GM18909 (cell line): ENCODE measurements around the gene MLLT6.

Source experiments
- ATAC-seq: cut with Tn5 transposase; IDR thresholded peaks from one replicate; pipeline ENCODE4 v1.9.1; 2021; ENCODE audit warnings: mild to moderate bottlenecking; ENCODE audit not compliant: unreplicated experiment, poor library complexity

MLLT6 gene

DNA sequence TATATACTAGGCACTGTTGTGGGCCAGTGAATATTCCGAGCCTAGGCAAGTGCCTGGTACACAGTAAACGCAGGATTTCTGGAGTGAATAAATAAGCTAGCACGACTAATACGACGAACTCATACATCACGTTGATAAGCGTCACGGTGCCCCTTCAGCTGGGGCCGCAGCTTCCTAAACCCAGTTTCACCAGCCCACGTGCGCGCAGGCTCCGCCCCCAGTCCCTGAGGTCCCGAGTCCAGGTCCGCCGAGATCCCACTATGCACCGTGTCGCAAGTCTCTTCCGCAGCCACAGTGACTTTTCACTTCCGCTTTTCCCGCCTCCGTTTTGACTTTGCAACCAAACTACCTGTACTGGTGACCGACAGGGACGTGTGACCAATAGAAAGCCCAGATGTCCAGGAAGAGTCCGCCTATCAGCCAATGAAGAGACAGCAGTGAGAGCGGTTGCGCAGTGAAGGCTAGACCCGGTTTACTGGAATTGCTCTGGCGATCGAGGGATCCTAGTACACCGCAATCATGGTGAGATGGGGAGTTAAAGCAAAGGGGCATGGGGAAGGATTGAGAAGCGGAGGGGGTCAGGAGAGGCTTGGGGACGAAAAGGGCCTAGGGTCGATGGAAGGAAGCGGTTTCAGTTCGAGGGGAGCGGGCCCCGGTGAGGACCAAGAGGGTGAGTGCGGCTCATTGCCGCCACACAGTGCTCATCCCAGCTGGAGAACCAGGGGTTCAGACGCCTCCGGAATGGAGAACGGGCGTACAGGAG is 47.4 kb downstream of the MLLT6 start, which contains the start of gene PSMB3:
Gene PSMB3, plus strand, starts transcription at position 434 of the 763 bp plus-strand sequence. Its CDS starts 86 bp downstream, at position 520.
- ATAC-seq, result peak; percentile 78

DNA sequence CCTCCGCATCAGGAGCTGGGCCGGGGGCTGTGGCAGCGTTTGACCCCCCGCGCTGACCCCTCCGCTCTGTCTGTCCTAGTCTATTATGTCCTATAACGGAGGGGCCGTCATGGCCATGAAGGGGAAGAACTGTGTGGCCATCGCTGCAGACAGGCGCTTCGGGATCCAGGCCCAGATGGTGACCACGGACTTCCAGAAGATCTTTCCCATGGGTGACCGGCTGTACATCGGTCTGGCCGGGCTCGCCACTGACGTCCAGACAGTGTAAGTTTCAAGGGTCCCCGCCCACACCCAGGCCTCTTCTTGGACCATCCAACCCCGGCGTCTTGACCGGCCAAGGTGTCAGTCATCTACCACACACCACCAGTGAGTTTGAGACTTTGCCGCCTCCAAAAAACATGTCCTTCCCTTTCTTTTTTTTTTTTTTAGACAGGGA is 48.0 kb downstream of the MLLT6 start:
- no peak for ATAC-seq

GRCh38 chr17:38761612-38762011 is 56.5 kb downstream of the MLLT6 start:
- no peak for ATAC-seq

- ATAC-seq, result no peak
Observed at GRCh38 chr17:38762231-38762630, 57.2 kb downstream of the MLLT6 start.

- ATAC-seq, result no peak
Observed at GRCh38 chr17:38766341-38766740, 61.3 kb downstream of the MLLT6 start.

GRCh38 chr17:38768417-38768816 is 63.3 kb downstream of the MLLT6 start:
- no peak for ATAC-seq

DNA sequence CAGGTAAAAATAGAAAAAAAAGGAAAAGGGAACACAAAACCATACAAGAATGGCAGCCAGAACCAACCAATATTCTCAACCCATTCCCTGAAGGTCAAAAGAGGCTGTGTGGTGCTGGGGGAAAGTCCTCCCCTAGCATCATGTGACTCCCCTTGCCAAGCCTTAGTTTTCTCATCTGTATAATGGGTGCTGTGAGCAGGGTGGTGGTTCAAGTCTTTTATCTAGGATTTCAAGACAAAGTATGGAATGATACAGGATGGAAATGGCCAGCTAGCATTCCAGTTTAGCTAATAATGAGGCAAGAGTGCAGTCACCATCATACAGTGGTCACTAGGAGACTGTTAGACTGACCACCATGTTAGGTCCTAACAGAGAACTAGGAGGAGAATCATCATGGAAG is 68.2 kb downstream of the MLLT6 start:
- no peak for ATAC-seq

- ATAC-seq, result no peak
Observed at GRCh38 chr17:38777641-38778250, 72.7 kb downstream of the MLLT6 start.
